SK-N-SH treated with all-trans-retinoic acid at 6 μM for 48 hours (cell line): ENCODE measurements around the gene RPL32.

Source experiments
- ATAC-seq: fragments of 200-7000 bp; cut with Tn5 transposase; 3 replicates; pipeline ENCODE4 v1.9.1; 2020; ENCODE audit warnings: mild to moderate bottlenecking, moderate library complexity
- ARNTL ChIP-seq: fragments of 450-650 bp; formaldehyde crosslinking; IDR thresholded peaks from 2 replicates; pipeline ENCODE4 v1.5.0; 2020; ENCODE audit warnings: low read depth, mild to moderate bottlenecking, moderate library complexity, borderline replicate concordance
- BACH2 ChIP-seq: fragments of 250-450 bp; sonication (Bioruptor Pico); IDR thresholded peaks from 2 replicates; pipeline ENCODE4 v1.9.0; 2021; ENCODE audit warnings: mild to moderate bottlenecking, borderline replicate concordance
- CSDC2 ChIP-seq: fragments of 250-450 bp; sonication (Bioruptor Pico); IDR thresholded peaks from 2 replicates; pipeline ENCODE4 v1.5.0; 2020; ENCODE audit warnings: mild to moderate bottlenecking, moderate library complexity
- ESRRG ChIP-seq: fragments of 250-450 bp; sonication (Bioruptor Pico); IDR thresholded peaks from 2 replicates; pipeline ENCODE4 v1.6.1; 2021; ENCODE audit warnings: mild to moderate bottlenecking
- GLIS3 ChIP-seq: fragments of 250-450 bp; sonication (Bioruptor Pico); IDR thresholded peaks from 2 replicates; pipeline ENCODE4 v1.5.0; 2020; ENCODE audit warnings: mild to moderate bottlenecking, moderate library complexity
- ISL1 ChIP-seq: fragments of 250-450 bp; sonication (Bioruptor Pico); IDR thresholded peaks from 2 replicates; pipeline ENCODE4 v2.1.2; 2022; ENCODE audit warnings: mild to moderate bottlenecking, moderate library complexity
- OSR1 ChIP-seq: fragments of 250-450 bp; sonication (Bioruptor Pico); IDR thresholded peaks from 2 replicates; pipeline ENCODE4 v1.8.0; 2022; ENCODE audit warnings: moderate library complexity, mild to moderate bottlenecking, inconsistent platforms
- PPARA ChIP-seq: fragments of 250-450 bp; sonication (Bioruptor Pico); IDR thresholded peaks from 2 replicates; pipeline ENCODE4 v1.5.0; 2020; ENCODE audit warnings: mild to moderate bottlenecking, borderline replicate concordance
- RARB ChIP-seq: fragments of 250-450 bp; sonication (Bioruptor Pico); IDR thresholded peaks from 2 replicates; pipeline ENCODE4 v1.8.0; 2021; ENCODE audit warnings: mild to moderate bottlenecking, moderate library complexity
- SNAI2 ChIP-seq: fragments of 250-450 bp; sonication (Bioruptor Pico); IDR thresholded peaks from 2 replicates; pipeline ENCODE4 v1.5.0; 2020; ENCODE audit warnings: mild to moderate bottlenecking, moderate library complexity
- TCF4 ChIP-seq: fragments of 250-450 bp; sonication (Bioruptor Pico); IDR thresholded peaks from 2 replicates; pipeline ENCODE4 v1.8.0; 2021; ENCODE audit warnings: mild to moderate bottlenecking, moderate library complexity, borderline replicate concordance
- TOX ChIP-seq: fragments of 250-450 bp; sonication (Bioruptor Pico); IDR thresholded peaks from 2 replicates; pipeline ENCODE4 v1.8.0; 2021; ENCODE audit warnings: mild to moderate bottlenecking, moderate library complexity, borderline replicate concordance
- ZC3H10 ChIP-seq: fragments of 250-450 bp; sonication (Bioruptor Pico); IDR thresholded peaks from 2 replicates; pipeline ENCODE4 v1.5.1; 2021; ENCODE audit warnings: mild to moderate bottlenecking, moderate library complexity
- ZFP3 ChIP-seq: fragments of 250-450 bp; sonication (Bioruptor Pico); IDR thresholded peaks from 2 replicates; pipeline ENCODE4 v1.5.0; 2020; ENCODE audit warnings: mild to moderate bottlenecking, moderate library complexity
- ZFP30 ChIP-seq: fragments of 450-650 bp; formaldehyde crosslinking; IDR thresholded peaks from 2 replicates; pipeline ENCODE4 v1.5.0; 2022; ENCODE audit warnings: mild to moderate bottlenecking, moderate library complexity
- ZNF565 ChIP-seq: fragments of 450-650 bp; formaldehyde crosslinking; conservative IDR thresholded peaks from 2 replicates; pipeline ENCODE4 v1.5.0; 2020; ENCODE audit warnings: low read depth, mild to moderate bottlenecking, moderate library complexity
- ZNF70 ChIP-seq: fragments of 450-650 bp; formaldehyde crosslinking; IDR thresholded peaks from 2 replicates; pipeline ENCODE4 v1.5.0; 2020; ENCODE audit warnings: mild to moderate bottlenecking, moderate library complexity
- ZNF8 ChIP-seq: fragments of 450-650 bp; formaldehyde crosslinking; IDR thresholded peaks from 2 replicates; pipeline ENCODE4 v1.5.0; 2020; ENCODE audit warnings: mild to moderate bottlenecking, moderate library complexity
- TF ChIP-seq, protein P1 (sequence below): fragments of 250-450 bp; sonication (Bioruptor Pico); IDR thresholded peaks from 2 replicates; pipeline ENCODE4 v1.8.0; 2020; ENCODE audit warnings: mild to moderate bottlenecking, moderate library complexity, borderline replicate concordance
- TF ChIP-seq, protein P2 (sequence below): fragments of 250-450 bp; sonication (Bioruptor Pico); IDR thresholded peaks from 2 replicates; pipeline ENCODE4 v1.5.1; 2021; ENCODE audit warnings: mild to moderate bottlenecking, moderate library complexity
- TF ChIP-seq, protein P3 (sequence below): fragments of 250-450 bp; sonication (Bioruptor Pico); IDR thresholded peaks from 2 replicates; pipeline ENCODE4 v1.8.0; 2021; ENCODE audit warnings: low read depth, mild to moderate bottlenecking, moderate library complexity, borderline replicate concordance
- TF ChIP-seq, protein P4 (sequence below): fragments of 250-450 bp; sonication (Bioruptor Pico); IDR thresholded peaks from 2 replicates; pipeline ENCODE4 v1.5.0; 2020; ENCODE audit warnings: mild to moderate bottlenecking, moderate library complexity
- TF ChIP-seq, protein P5 (sequence below): fragments of 250-450 bp; sonication (Bioruptor Pico); IDR thresholded peaks from 2 replicates; pipeline ENCODE4 v1.5.1; 2020; ENCODE audit warnings: low read depth, mild to moderate bottlenecking, moderate library complexity

RPL32 gene

DNA sequence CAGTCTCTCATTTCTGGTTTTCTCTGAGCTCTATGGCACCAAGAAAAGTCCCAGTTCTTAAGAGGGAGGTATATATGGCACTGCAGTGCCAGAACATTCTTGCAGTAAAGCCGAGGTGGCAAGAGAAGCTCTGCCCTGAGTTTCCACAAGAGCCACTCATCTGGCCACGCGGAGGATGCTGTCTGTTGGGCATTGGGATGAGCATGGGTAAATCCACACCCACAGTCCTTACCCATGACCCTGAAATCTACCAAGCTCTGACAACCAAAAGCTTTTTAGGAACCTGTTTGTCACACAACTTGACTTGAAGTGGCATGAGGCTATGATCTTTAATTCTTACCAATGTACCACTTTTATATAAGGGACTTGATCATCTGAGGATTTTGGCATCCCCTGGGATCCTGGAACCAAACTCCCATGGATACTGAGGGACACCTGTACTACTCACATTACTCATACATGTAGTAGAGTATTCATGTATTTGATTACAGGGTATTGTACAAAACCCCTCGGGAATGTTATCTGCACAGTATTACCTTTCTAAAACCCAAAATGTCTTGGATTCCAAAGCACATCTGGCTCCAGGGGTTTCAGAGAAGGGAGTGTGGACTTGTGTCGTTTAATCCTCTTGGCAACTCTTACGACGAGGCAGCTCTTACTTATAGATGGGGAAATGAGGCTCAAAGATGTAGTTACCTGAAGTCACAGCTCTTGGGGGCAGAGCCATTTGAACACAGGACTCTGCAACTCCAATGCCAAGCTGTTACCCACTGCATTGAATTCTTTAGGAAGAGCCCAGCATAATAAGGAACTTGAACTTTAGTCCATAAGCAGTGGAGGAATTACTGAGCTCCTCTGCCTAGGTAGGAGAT, 8.8 kb downstream of the RPL32 start:
- TF ChIP-seq CSDC2 (no peak), ARNTL (CRISPR knock-in tag) (no peak)
- ATAC-seq: peak; percentile 5; the same call in 1 of the 3 replicates

DNA sequence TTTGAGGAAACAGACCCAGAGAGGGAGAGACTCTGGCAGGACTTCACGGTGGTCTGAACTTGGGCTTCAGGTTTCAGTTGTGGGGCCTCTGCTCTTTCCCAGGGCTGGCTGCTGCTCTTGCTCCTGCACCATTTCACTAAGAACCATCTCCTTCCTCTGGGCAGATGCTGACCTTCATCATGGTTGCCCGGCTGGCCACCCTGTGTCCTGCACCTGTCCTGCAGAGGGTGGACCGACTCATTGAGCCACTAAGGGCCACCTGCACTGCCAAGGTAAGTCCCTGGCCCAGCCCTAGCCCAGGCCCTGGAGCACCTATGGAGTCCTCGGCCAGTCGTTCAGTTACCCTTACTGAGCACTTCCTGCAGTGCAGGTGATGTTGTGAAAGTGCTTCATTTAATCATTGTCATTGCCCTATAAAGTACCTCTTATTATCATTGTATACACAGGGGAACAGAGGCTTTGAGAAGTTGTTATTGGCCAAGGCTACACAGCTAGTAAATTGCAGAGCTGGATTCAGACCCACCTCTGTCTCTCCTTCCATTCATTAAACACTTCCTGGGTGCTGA, 10.0 kb downstream of the RPL32 start:
- no peak for TF ChIP-seq ZC3H10 (CRISPR knock-in tag)
- no peak for TF ChIP-seq TOX (CRISPR knock-in tag)
- TF ChIP-seq TCF4 (CRISPR knock-in tag): no peak
- TF ChIP-seq GLIS3: no peak
- no peak for TF ChIP-seq BACH2
- no peak for TF ChIP-seq OSR1
- TF ChIP-seq, protein P1, sequence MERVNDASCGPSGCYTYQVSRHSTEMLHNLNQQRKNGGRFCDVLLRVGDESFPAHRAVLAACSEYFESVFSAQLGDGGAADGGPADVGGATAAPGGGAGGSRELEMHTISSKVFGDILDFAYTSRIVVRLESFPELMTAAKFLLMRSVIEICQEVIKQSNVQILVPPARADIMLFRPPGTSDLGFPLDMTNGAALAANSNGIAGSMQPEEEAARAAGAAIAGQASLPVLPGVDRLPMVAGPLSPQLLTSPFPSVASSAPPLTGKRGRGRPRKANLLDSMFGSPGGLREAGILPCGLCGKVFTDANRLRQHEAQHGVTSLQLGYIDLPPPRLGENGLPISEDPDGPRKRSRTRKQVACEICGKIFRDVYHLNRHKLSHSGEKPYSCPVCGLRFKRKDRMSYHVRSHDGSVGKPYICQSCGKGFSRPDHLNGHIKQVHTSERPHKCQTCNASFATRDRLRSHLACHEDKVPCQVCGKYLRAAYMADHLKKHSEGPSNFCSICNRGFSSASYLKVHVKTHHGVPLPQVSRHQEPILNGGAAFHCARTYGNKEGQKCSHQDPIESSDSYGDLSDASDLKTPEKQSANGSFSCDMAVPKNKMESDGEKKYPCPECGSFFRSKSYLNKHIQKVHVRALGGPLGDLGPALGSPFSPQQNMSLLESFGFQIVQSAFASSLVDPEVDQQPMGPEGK (CRISPR knock-in tag): no peak
- no peak for TF ChIP-seq ISL1
- TF ChIP-seq ESRRG (CRISPR knock-in tag): no peak
- TF ChIP-seq RARB (CRISPR knock-in tag): no peak
- TF ChIP-seq, protein P2, sequence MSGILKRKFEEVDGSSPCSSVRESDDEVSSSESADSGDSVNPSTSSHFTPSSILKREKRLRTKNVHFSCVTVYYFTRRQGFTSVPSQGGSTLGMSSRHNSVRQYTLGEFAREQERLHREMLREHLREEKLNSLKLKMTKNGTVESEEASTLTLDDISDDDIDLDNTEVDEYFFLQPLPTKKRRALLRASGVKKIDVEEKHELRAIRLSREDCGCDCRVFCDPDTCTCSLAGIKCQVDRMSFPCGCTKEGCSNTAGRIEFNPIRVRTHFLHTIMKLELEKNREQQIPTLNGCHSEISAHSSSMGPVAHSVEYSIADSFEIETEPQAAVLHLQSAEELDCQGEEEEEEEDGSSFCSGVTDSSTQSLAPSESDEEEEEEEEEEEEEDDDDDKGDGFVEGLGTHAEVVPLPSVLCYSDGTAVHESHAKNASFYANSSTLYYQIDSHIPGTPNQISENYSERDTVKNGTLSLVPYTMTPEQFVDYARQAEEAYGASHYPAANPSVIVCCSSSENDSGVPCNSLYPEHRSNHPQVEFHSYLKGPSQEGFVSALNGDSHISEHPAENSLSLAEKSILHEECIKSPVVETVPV: no peak
- no peak for TF ChIP-seq ZFP3 (CRISPR knock-in tag)
- TF ChIP-seq ARNTL (CRISPR knock-in tag): no peak
- no peak for TF ChIP-seq PPARA (CRISPR knock-in tag)
- TF ChIP-seq ZNF70 (CRISPR knock-in tag): no peak
- TF ChIP-seq, protein P3, sequence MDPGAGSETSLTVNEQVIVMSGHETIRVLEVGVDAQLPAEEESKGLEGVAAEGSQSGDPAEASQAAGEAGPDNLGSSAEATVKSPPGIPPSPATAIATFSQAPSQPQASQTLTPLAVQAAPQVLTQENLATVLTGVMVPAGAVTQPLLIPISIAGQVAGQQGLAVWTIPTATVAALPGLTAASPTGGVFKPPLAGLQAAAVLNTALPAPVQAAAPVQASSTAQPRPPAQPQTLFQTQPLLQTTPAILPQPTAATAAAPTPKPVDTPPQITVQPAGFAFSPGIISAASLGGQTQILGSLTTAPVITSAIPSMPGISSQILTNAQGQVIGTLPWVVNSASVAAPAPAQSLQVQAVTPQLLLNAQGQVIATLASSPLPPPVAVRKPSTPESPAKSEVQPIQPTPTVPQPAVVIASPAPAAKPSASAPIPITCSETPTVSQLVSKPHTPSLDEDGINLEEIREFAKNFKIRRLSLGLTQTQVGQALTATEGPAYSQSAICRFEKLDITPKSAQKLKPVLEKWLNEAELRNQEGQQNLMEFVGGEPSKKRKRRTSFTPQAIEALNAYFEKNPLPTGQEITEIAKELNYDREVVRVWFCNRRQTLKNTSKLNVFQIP (CRISPR knock-in tag): no peak
- ATAC-seq: peak; percentile 41

DNA sequence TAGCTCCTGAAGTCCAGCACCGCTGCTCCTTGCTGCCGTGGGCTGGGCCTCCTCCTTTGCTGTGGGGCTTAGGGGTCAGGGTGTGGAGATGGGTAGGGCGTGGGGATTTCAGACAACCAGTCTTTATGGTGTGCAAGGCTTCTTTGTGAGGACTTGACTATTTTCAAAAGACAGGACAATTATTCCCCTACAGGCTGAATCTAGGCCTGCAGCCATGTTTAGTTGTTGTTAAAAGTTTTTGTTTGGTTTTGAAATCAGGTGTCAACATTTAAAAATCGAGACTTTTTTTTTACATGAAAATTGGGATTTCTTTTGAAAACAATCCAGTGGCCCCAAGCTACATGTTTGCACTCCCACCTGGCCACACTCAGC, 10.6 kb downstream of the RPL32 start:
- peak; percentile 28 for ATAC-seq
- TF ChIP-seq, protein P4, sequence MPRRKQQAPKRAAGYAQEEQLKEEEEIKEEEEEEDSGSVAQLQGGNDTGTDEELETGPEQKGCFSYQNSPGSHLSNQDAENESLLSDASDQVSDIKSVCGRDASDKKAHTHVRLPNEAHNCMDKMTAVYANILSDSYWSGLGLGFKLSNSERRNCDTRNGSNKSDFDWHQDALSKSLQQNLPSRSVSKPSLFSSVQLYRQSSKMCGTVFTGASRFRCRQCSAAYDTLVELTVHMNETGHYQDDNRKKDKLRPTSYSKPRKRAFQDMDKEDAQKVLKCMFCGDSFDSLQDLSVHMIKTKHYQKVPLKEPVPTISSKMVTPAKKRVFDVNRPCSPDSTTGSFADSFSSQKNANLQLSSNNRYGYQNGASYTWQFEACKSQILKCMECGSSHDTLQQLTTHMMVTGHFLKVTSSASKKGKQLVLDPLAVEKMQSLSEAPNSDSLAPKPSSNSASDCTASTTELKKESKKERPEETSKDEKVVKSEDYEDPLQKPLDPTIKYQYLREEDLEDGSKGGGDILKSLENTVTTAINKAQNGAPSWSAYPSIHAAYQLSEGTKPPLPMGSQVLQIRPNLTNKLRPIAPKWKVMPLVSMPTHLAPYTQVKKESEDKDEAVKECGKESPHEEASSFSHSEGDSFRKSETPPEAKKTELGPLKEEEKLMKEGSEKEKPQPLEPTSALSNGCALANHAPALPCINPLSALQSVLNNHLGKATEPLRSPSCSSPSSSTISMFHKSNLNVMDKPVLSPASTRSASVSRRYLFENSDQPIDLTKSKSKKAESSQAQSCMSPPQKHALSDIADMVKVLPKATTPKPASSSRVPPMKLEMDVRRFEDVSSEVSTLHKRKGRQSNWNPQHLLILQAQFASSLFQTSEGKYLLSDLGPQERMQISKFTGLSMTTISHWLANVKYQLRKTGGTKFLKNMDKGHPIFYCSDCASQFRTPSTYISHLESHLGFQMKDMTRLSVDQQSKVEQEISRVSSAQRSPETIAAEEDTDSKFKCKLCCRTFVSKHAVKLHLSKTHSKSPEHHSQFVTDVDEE: no peak
- TF ChIP-seq RARB (CRISPR knock-in tag) (no peak), ZFP3 (CRISPR knock-in tag) (no peak)

DNA sequence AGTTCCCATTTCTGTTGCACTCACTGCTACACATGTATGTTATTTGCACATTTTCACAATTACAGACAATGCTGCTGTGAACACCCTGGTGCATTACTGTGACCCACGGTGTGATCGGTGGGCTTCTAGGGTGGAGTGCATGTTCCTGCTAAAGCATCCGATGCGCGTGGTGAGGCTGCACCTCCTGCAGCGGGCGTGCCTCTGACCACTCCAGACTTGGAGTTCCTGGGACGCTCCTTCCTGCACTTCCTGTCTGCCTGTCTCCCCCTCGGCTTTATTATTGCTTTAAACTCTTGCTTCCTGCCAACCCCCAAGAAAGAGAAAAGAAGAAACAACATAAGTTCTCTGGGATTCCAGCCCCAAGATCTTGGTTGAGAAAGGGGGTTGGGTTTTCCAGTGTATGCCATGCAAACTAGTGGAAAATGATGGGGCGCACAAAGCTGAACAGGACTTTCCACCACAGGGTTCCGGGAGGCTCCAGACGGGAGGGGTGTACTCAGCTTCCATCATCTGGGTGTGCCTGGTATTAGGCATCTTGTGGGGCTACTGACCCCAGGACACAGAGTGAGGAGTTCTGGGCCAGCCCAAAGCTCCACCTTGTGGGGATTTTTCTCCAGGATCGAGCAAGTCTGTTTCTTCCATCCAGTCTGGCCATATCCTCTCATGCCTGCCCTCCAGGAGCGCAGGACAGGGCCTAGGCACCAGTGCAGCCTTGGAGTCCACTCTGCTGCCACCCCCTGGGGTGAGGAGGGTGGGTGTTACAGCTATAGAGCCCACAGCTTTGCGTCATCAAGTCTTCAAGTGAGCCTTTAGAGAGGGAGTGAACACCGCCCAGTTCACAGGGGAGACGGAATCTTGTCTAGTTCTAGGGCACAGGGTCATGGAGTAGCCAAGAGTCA, 11.2 kb downstream of the RPL32 start:
- ATAC-seq: peak; percentile 50
- TF ChIP-seq, protein P5, sequence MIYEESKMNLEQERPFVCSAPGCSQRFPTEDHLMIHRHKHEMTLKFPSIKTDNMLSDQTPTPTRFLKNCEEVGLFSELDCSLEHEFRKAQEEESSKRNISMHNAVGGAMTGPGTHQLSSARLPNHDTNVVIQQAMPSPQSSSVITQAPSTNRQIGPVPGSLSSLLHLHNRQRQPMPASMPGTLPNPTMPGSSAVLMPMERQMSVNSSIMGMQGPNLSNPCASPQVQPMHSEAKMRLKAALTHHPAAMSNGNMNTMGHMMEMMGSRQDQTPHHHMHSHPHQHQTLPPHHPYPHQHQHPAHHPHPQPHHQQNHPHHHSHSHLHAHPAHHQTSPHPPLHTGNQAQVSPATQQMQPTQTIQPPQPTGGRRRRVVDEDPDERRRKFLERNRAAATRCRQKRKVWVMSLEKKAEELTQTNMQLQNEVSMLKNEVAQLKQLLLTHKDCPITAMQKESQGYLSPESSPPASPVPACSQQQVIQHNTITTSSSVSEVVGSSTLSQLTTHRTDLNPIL: no peak
- TF ChIP-seq, protein P1 (CRISPR knock-in tag): no peak
- no peak for TF ChIP-seq OSR1
- TF ChIP-seq ZFP3 (CRISPR knock-in tag): no peak
- TF ChIP-seq ISL1: no peak
- TF ChIP-seq TOX (CRISPR knock-in tag): no peak
- no peak for TF ChIP-seq ZNF8 (CRISPR knock-in tag)
- TF ChIP-seq ZNF565 (CRISPR knock-in tag): no peak
- TF ChIP-seq TCF4 (CRISPR knock-in tag): no peak
- TF ChIP-seq SNAI2 (CRISPR knock-in tag): no peak
- no peak for TF ChIP-seq ZC3H10 (CRISPR knock-in tag)
- TF ChIP-seq ZFP30 (CRISPR knock-in tag): no peak
